Activated CD8-positive, alpha-beta memory T cell treated with anti-CD3 and anti-CD28 coated beads for 48 hours (primary cell): ENCODE results near the gene PRAC2.
"Not testable (repeated sequence)": the region's sequence is repeated elsewhere in the genome, so short reads cannot be mapped to it uniquely, and the experiment has no call there.

ENCODE experiments used
- DNase-seq, 3 experiments: peaks; one replicate each; pipeline ENCODE4 v3.0.0-alpha.2; 2020; ENCODE audit warnings: low read depth in 2 of 3, low spot score in 2 of 3

PRAC2 gene

GRCh38 chr17:48722915-48723422, at the start of gene PRAC2:
Gene PRAC2 (plus strand): TSS chr17:48723185. CDS start chr17:48724411, 1,226 bp downstream.
- no peak for DNase-seq

DNA sequence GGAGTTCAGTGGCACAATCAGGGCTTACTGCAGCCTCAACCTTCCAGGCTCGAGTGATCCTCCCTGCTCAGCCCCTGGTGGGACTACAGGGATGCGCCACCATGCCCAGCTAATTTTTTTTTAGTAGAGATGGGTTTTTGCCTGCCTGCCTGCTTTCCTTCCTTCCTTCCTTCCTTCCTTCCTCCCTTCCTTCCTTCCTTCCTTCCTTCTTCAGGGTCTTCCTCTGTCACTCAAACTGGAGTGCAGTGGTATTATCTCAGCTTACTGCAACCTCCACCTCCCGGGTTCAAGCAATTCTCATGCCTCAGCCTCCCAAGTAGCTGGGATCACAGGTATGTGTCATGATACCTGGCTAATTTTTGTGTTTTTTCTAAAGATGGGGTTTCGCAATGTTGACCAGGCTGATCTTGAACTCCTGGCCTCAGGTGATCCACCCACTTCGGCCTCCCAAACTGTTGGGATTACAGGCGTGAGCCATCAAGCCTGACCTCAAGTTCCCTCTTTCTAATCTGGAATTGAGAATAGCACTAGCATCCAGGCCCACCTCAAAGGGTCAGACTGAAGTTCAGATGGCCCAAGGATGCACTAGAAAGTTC, 45.9 kb upstream of the PRAC2 start:
- DNase-seq: no peak

DNA sequence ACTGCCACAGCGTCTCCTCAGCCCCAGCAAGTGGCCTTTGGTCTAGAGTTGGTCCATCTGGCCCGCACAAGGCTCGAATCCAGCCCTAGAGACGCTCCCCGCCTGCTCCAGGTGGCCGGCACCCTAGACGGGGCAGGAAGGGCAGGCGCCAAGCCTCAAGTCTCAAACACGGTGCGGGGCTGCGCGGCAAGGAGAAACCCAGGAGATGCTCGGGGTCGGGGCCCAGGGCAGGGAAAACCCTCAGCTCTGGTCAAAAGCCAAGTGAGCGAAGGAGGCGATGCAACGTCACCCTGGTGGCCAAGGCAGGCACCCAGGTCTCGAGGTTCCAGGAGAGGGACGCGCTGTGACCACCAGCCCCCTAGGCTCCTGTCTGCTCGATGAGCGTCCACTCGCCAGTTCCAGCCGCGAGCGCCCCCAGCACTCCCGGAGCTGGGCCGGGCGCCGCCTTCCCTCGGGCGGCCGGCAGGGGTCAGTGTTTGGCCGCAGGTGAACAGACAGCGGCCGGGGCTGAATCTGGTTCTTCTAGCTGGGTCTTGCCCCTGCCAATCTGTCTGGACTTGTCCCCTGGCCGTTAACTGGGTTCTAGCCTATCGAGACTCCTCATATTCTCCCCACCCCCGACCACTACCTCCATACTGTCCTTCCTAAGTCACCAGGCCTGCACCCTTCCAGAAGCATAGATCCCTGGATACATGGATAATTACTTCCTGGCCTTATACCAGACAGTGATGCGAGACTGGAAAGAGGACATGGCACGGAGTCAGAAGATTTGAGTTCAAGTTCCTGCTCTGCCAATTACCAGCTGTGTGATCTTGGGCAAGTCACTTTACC, 44.6 kb upstream of the PRAC2 start:
- DNase-seq: peak; percentile 33 to 71 (median 61)

DNA sequence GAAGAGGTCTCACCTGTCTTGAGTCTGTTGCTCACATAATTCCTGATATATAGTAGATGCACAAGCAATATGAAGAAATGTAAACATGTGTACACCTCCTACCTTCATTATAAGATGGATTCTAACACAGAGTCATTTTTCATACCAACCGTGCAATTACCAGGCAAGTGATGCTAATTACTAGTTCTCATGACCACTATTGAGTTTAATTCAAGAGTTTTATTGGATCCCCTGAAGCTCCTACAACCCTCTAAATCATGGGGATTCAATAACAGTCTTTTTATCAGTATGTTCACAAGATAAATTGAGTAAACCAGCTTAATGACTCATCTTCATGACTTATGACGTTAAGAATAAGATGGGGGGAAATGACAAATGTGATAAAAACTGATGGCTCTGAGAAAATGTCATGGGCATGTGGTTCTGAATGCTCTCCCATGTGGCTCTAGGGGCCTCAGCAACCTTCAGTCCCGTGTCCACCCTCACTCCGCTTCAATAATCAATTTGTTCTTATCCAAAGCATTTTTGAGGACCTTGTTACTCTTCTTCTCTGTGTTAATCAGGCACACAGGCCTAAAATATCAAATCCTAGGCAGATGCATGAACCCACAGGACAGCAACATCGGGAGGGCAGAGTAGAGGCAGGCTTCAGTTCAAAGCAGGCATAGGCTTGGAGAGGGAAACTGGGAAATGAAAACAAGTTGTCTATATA, 43.4 kb upstream of the PRAC2 start:
- DNase-seq: no peak

DNA sequence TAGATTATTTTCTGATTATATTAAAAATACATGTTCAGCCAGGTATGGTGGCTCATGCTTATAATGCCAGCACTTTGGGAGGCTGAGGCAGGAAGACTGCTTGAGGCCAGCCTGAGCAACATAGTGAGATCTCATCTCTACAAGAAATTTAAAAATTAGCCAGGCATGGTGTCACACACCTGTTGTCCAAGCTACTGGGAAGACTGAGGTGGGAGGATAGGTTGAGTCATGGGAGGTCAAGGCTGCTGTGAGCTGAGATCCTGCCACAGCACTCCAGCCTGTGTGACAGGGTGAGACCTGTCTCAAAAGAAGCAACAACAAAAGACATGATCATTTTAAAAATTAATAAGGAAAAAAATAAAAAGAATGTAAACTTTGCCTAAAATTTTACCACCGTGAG, 41.4 kb upstream of the PRAC2 start:
- no peak for DNase-seq

GRCh38 chr17:48690655-48691054, 32.3 kb upstream of the PRAC2 start:
- no peak for DNase-seq

DNA sequence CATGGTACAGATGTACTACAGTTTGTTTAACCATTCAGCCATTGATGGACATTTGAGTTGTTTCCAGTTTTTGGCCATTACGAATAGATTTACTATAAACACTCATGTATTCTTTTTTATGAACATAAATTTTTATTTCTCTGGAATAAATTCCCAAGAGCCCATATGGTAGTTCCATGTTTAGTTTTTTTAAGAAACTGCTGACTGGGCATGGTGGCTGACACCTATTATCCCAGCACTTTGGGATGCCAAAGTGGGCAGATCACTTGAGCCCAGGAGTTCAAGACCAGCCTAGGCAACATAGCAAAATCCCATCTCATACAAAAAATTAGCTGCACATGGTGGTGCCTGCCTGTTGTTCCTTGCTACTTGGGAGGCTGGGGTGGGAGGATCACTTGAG, 30.9 kb upstream of the PRAC2 start:
- no peak for DNase-seq

GRCh38 chr17:48693178-48693577, 29.8 kb upstream of the PRAC2 start:
- DNase-seq: no peak

DNA sequence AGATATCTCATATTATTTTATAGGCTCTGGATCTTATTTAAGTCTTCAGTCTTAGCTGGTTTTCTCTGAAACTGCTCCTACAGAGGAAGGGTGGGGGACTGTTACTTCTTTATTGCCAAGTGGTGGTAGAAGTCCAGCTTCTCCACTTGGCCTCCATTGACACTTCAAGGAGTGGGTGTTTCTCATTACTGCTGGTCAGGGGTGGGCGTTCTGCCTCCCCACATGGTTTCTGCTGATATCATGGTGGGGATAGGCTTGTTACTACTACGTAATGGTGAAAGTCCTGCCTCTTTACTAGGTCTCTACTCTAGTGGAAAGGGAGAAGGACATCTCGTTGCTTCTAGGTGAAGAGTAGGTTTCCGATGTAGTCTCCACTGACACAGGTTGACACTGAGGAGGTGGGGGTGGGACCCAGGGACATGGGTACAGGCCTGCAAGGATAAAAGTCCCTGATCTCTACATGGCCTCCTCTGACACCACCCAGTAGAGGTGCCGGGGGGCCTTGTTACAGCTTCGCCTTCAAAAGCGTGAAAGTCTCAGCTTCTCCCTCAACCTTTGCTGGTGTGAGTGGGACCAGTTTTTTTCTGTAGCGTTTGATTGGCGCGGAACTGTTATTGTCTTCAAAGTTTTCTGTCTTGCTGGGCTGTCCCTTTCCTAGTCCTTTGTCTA, 21.0 kb upstream of the PRAC2 start:
- DNase-seq: no peak

GRCh38 chr17:48704361-48705248, 18.4 kb upstream of the PRAC2 start:
- DNase-seq: no peak

DNA sequence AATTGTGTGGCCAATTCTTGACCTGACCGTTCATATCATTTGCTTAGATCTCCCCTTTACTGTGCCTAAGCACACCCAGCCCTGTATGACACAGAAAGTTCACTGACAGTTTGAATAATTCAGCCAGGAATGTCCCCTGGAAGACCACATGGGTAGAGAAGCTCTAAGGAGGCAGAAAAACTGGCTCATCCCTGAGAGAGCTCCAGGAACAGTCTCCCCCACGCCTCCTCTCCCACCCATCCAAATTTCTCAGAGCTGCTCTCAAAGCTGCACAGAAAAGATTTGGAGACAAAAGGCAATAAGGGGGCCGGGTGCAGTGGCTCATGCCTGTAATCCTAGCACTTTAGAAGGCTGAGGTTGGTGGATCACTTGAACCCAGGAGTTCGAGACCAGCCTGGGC, 11.9 kb upstream of the PRAC2 start:
- DNase-seq: no peak

DNA sequence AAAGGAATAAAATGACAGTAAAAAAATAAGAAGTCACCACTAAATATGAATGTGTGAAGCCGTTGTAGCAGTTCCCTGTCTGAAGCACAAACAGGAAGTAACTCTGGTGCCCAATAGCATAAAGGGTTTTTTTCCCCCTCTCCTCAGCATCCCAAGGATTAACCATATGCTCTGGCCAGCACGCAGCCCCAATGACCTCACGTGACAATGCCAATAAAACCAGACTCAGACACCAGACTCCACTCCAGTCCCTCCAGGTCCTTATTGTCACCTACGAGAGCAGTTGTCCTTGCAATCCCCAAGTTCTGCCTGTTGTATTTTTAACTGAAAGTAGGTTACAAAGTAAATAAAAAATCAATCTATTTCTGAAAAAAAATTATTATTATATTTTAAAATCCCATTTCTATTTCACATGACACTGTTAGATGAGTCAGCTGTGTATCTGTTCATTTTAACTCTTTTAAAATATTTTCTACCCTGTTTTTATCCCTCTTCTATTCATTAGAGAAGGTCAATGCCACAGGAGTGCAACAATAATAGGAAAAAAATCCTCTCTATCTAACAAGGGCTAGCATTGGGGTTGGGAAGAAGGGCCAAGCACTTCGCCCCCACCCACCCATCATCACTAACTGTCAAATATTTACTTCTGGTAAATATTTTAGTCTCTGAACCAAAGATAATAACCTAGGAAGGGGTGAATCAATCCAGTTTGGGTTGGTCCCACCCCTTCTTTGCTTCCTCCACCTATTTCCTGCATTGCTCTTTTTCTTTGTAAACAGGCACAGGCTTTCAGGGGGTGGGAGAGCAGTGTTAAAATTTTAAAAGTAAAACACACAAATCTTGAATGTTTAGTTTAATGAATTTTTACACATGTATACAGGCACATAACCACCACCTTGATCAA, 7.2 kb upstream of the PRAC2 start:
- DNase-seq: no peak

DNA sequence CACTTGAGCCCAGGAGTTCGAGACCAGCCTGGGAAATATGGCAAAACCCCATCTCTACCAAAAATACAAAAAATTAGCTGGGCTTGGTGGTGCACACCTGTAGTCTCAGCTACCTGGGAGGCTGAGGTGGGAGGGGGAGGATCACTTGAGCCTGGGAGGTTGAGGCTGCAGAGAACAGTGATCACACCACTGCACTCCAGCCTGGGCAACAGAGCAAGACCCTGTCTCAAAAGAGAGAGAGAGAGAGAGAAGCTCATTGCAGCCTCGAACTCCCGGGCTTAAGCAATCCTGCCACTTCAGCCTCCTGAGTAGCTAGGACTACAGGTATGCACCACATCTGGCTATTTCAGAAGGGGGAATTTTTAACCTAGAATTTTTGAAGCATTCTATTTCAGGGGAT, 6.4 kb upstream of the PRAC2 start:
- not testable (repeated sequence) for DNase-seq

DNA sequence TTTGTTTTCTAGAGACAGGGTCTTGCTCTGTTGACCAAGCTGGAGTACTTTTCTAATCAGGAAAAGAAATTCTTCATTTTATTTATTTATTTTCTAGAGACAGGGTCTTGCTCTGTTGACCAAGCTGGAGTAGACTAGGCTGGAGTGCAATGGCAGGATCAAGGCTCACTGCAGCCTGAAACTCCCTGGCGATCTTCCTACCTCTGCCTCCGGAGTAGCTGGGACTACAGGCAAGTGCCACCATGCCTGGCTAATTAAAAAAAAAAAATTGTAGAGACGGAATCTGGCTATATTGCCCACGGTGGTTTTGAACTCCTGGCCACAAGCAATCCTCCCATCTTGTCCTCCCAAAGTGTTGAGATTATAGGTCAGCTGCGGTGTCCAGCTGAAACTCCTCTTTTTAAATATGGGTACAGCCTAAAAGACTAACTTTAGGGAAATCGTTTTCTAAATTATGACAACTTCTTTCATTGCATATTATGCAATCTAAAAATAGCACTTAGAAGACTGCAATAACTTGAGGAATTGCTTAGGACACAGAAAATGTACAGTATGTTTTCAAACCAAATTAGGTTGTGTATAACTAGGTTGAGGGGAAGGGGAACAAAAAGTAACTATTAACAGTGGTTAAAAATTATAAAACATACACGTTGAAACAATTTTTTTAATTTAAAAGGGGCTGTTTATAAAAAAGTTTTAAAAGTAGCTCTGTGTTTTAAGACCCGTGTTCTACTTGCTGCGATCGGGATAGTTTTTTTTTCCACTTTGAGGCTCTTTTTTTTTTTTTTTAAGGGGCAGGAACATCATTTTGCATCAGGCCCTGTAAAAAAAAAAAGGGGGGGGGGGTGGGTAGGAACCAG, 5.4 kb upstream of the PRAC2 start:
- no peak for DNase-seq

GRCh38 chr17:48718227-48718760, 4.7 kb upstream of the PRAC2 start:
- DNase-seq: no peak

GRCh38 chr17:48718761-48719641, 4.0 kb upstream of the PRAC2 start:
- DNase-seq: no peak

GRCh38 chr17:48719642-48720265, 3.2 kb upstream of the PRAC2 start:
- DNase-seq: no peak
